Stimulated activated CD4-positive, alpha-beta T cell treated with anti-CD3 and anti-CD28 coated beads, Interleukin-12 subunit alpha, Interleukin-12 subunit beta, amount 100 ng/mL, for 4 hours (primary cell): Measurements from ENCODE around the gene CCDC112.

Source experiments
- DNase-seq: peaks from one replicate; pipeline ENCODE4 v3.0.0-alpha.2; 2020

Gene CCDC112

DNA sequence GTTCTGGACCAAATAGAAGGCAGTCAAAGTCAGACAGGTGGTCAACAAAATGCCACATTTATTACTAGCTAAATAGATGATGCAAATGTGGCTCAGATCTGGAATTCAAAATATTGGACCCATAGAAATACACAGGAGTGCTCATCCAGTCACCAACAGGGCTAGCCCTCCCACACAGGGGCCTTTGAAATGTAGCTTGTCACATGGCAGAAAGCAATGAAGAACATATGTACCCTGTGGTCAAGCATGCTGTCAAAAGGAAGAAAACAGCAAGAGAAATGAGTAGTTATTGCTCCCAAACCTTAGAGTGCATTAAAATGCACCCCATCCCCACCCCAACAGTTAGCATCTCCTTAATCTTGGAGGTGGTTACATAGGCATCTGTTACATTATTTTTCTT, 20.9 kb upstream of the CCDC112 start:
- no peak for DNase-seq

- no peak for DNase-seq
Measured at GRCh38 chr5:115313632-115314031, 17.2 kb upstream of the CCDC112 start.

DNA sequence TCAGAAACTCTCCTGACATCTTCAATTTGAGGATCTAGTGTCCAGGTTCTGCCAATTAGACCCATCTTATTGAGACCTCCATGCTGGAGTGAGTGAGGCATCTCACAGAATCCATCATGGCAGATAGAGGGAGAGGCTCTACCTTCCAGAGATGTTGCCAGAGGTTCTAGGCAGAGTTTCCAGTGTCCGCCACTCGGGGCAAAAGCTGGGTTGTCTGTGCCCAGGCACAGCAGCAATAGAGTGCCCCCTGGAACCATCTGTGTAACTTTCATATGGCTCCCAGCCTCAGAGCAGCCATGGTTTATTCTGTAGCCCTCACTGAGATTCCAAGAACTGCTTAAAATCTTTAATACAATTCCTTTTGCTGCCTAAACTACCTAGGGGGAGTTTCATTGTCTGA, 16.6 kb upstream of the CCDC112 start:
- no peak for DNase-seq

DNA sequence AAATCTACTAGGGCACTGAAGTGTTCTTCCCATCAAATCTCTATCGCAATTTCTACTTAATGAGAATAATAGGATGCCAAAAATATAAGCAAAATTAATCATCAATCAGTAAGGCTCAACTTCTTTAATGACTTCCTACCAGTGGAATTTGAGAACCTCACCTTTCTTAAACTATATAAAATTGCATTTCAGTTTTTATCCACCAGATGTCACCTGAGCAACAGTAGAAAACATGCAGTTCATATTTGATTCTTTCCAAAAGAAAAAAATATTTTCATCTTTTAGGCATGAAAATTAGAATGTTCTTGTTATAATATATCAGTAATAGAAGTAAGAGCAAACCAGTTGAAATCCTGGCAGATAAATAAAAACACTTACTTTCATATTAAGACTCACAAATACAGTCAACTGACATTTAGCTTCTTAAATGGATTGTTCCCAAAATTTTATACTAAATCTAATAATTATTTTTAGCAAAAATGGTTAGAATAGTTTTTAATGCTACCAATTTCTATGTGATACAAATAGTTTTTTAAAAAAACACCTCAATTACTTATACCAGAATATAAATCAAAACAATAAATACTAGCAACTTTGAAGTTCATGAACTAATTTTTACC, 13.4 kb upstream of the CCDC112 start:
- no peak for DNase-seq

DNA sequence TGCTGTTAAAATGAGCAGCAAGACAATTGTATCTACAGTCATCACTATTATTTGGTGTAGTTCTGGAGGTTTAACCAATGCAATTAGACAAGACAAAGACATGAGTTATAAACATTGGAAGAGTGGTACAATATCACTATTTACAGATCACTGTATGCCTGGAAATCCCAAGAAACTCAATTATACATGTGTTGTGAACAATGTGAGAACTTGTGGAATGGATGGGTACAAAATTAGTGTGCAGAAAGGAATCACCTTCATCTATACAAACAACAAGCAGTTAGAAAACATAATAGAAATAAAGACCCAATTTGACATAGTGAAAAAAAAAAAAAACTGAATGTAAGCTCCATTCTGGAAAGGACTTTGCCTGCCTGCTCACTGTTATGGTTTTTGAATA, 12.4 kb upstream of the CCDC112 start:
- DNase-seq, result no peak

DNA sequence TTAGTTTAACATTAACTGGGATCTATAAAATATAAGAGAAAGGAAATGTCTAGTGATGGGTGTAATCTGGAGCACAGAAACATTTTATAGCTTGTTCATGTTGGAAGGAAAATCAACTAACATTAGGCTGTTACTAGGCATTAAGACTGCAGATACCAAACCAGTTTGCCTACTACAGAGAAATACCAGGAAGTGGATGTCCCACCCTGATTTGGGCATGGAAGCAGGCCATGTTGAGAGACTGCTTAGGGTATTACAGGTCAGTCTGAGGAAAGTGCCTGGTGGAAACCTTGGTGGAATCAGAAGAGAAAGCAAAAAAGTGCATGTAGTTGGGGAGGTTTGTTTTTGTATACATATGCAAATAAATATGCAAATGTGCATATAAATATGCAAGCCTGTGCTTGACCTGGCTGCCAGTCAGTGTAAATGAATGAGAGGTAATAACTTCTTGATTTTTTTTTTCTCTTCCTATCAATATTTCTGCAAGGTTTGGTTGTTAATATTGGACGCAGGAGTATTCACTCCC, 9.6 kb upstream of the CCDC112 start:
- DNase-seq, result no peak

- no peak for DNase-seq
Measured at GRCh38 chr5:115304496-115304895, 8.0 kb upstream of the CCDC112 start.

- DNase-seq, result no peak
Measured at GRCh38 chr5:115298811-115299210, 2.4 kb upstream of the CCDC112 start.

GRCh38 chr5:115297031-115297430, 577 bp upstream of the CCDC112 start:
- no peak for DNase-seq

DNA sequence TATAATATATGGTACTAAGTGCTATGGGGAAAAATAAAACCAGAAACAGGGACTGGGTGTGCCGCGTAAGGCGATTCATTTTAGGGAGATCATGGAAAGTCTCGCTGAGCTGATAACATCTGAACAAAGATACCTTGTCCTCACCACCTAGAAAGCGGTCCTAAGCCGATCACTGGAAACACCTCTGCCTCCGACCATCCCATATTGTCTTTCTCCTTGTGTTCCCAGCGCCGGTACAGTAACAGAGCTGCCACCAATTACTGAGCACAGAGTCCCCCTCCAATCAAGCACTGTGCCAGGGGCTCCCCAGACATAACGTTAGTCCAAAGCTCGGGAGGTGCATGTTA, 704 bp downstream of the CCDC112 start:
- no peak for DNase-seq

DNA sequence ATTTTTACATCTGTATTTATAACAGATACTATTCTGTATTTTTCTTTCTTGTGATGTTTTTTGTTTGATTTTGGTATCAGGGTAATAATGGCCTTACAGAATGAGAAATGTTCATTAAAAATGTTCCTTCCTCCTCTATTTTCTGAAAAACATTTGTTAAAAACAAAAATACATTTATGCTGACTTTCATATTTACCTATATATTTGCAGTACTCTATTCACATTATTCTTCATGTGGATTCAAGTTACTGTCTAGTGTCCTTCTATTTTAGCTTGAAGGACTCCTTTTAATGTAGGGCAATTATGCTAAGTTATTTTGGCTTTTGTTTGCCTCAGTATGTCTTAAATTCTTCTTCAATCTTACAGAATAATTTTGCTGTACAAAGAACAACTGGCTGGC, 5.1 kb downstream of the CCDC112 start:
- DNase-seq, result no peak

- no peak for DNase-seq
Measured at GRCh38 chr5:115289104-115289503, 7.3 kb downstream of the CCDC112 start.

DNA sequence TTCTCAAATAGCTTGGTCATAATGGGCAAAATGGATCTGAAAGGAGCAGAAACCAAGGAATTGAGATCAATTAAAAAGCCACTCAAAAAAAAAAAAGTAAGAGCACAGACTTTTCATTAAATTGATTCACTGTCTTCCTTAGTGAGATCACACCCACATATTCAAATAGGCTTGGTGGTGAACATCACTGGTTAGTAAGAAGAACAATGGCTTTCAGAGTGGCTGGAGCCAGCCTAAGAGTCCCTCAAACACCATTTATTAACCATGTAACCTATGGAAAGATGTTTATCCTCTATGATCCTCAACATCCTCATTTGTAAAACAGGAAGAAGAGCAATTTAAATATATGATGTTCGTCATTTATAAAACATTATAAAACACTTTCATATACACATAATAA, 12.4 kb downstream of the CCDC112 start:
- no peak for DNase-seq

DNA sequence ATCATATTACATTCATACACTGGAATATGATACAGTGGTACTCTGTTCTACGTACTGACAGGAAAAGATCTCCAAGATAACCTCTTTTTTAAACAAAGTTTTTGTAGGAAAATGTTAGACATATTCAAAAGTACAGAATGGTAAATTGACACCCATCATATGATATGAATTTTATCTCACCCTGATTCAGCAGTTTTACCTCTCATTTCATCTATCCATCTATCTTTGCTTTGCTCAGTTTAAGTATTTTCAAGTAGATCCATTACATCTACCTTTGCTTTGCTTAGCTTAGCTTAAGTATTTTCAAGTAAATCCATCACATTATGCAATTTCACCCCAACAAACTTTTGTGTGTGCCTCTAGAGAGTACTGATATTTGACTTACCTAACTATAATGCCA, 14.3 kb downstream of the CCDC112 start:
- no peak for DNase-seq

DNA sequence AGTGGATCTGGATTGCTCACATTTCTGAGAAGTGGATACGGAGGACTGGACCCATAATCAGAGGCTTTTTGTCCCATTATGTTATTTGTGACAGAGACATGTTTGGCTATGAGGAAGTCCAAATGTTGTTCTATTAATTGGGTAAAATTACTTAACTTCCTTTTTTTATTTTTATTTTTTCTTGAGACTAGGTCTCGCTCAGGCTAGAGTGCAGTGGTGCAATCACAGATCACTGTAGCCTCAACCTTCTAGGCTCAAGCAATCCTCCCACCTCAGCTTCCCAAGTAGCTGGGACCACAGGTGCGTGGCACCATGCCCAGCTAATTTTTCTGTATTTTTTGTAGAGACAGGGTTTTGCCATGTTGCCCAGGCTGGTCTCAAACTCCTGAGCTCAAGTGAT, 21.9 kb downstream of the CCDC112 start:
- no peak for DNase-seq

- DNase-seq, result no peak
Measured at GRCh38 chr5:115272297-115272958, 24.0 kb downstream of the CCDC112 start.

- no peak for DNase-seq
Measured at GRCh38 chr5:115271295-115272050, 25.0 kb downstream of the CCDC112 start.

DNA sequence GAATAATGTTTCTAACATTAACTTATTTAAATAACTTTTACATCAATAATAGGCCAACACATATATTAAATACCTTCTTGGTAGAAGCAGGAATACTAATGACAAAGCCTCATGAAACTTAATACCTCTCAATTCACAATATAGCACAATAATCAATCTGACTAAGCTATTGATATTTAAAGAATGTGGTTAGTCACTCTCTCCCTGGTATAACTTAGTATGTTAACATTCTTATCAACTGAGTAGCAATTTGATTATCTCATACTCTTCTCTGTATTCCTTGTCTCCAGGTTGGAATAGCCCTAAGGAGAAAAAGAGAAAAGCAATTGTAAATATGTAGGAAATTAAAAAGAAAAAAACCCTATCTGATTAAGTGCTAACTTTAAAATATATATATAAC, 28.8 kb downstream of the CCDC112 start:
- no peak for DNase-seq

- no peak for DNase-seq
Measured at GRCh38 chr5:115265220-115265619, 31.2 kb downstream of the CCDC112 start.

GRCh38 chr5:115264786-115265185, 31.7 kb downstream of the CCDC112 start:
- DNase-seq, result no peak

DNA sequence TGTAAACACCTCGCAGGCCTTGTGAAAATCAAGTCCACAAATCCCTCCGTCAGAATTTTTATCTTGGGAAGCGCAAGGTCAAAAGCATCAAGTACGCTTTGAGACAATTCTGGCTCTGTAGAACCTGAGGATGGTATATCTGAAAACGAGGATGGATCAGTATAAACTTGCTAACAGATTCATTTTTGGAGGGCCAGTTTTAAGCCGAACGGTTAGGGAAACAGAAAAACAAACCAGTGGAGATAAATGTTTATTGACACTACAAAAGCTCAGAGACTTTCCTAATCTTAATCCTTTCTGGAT, 33.4 kb downstream of the CCDC112 start:
- no peak for DNase-seq

- peak; percentile 70 for DNase-seq
Measured at GRCh38 chr5:115262321-115263077, 34.0 kb downstream of the CCDC112 start, which contains the start of gene PGGT1B. PGGT1B (minus strand) TSS chr5:115262877; CDS start chr5:115262851, 26 bp downstream.

- no peak for DNase-seq
Measured at GRCh38 chr5:115262011-115262320, 34.5 kb downstream of the CCDC112 start.

DNA sequence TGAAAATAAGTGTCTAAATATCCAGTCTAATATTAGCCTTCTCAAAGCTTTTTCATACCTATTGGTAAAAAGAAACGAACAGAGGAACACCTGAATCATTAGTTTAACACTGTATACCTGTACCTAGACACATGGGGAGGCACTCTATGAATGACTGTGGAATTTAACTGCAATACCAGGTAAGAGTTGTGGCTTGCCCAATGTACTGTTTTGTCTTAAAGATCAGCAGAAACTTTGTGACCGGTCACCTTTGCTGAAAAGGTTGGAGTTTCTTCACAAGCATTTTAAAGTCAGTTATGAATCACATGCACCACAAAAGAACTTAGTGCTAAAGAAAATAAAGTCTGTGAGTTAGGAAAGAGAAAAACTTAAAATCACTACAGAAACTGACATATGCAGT, 36.2 kb downstream of the CCDC112 start:
- DNase-seq, result no peak
